ENCODE data around the gene SRPRB. TPM values are rescaled to one million over a fixed set of nuclear protein-coding genes. Genes with fewer than 3 reads are reported as not detected.

Gene SRPRB
- polyA plus RNA-seq, 1 of the 3 experiments (the other 2 are of a cell fraction), result 54.3 TPM

DNA sequence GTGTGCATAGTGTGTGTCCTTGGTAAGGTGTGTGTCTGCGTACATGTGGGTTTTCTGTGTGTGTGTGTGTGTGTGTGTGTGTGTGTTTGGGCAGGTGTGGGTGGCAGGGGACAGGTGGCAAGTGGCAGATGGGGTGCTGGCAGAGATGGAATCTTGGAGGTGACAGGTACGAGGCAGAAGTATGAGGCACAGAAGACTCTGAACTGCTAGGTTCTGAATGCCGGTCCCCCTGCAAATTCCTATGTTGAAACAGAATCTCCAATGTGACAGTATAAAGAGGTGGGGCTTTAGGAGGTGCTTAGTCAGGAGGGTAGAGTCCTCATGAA lies 29.8 kb downstream of the SRPRB start:
- no peaks in the 10 kb centered on the region for H3K4me1 ChIP-seq (ENCODE audit: control insufficient read depth in 1 of 2, insufficient read depth in 2 of 2, low read depth in 1 of 2, low read length in 1 of 2)
- DNase-seq, result no peak
- TF ChIP-seq SMC3 (IDR thresholded peaks at IDR 0.05; ENCODE audit: low read depth, low read length) (no peak), NRF1 (IDR thresholded peaks at IDR 0.05; ENCODE audit: low read depth, low read length) (no peak), EZH2phosphoT487 (IDR thresholded peaks at IDR 0.05; ENCODE audit: borderline replicate concordance, low read depth) (no peak), TAF1 (IDR thresholded peaks at IDR 0.05; ENCODE audit: borderline replicate concordance, low read depth, low read length) (no peak)
- TF ChIP-seq, protein P1, sequence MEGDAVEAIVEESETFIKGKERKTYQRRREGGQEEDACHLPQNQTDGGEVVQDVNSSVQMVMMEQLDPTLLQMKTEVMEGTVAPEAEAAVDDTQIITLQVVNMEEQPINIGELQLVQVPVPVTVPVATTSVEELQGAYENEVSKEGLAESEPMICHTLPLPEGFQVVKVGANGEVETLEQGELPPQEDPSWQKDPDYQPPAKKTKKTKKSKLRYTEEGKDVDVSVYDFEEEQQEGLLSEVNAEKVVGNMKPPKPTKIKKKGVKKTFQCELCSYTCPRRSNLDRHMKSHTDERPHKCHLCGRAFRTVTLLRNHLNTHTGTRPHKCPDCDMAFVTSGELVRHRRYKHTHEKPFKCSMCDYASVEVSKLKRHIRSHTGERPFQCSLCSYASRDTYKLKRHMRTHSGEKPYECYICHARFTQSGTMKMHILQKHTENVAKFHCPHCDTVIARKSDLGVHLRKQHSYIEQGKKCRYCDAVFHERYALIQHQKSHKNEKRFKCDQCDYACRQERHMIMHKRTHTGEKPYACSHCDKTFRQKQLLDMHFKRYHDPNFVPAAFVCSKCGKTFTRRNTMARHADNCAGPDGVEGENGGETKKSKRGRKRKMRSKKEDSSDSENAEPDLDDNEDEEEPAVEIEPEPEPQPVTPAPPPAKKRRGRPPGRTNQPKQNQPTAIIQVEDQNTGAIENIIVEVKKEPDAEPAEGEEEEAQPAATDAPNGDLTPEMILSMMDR (IDR thresholded peaks at IDR 0.05), result no peak
- H3K36me3 ChIP-seq (replicated peaks in 1 of 2; ENCODE audit: control insufficient read depth in 1 of 2, insufficient read depth in 2 of 2, low read length in 1 of 2), result no peaks in the 10 kb centered on the region
- no peaks in the 10 kb centered on the region for H3K27me3 ChIP-seq (ENCODE audit: insufficient read depth)
- no peak overlapping the region for H2AFZ ChIP-seq (ENCODE audit: low read depth)
- H3K79me2 ChIP-seq (ENCODE audit: insufficient read depth), result no peaks in the 10 kb centered on the region
- WGBS (ENCODE audit: low lambda C conversion rate), result 88% methylated on average over 3 of the region's 3 CpGs
- H3K27ac ChIP-seq (ENCODE audit: low read depth in 2 of 2, low read length in 1 of 2), result no peak overlapping the region
- CTCF ChIA-PET, result no interaction called here
- H3K9me2 ChIP-seq, result no peaks in the 10 kb centered on the region
- POLR2A ChIA-PET, result no interaction called here
- no peak overlapping the region for H3K9ac ChIP-seq
- H3K9me3 ChIP-seq, result no peaks in the 10 kb centered on the region
- H4K20me1 ChIP-seq (ENCODE audit: insufficient read depth), result no peaks in the 10 kb centered on the region
- no peak overlapping the region for H3K4me2 ChIP-seq
- no peak overlapping the region for H3K4me3 ChIP-seq (ENCODE audit: low read depth in 2 of 2, low read length in 1 of 2)
- no peaks in the 10 kb centered on the region for H3F3A ChIP-seq (replicated peaks; ENCODE audit: insufficient read depth)

- CTCF ChIA-PET, result interaction anchor here (0.5 to 1.0 kb wide), 2 partner anchors 94 to 268 kb away, joined by 3 read pairs; no protein-coding TSS in a partner anchor
- TF ChIP-seq, protein P2, sequence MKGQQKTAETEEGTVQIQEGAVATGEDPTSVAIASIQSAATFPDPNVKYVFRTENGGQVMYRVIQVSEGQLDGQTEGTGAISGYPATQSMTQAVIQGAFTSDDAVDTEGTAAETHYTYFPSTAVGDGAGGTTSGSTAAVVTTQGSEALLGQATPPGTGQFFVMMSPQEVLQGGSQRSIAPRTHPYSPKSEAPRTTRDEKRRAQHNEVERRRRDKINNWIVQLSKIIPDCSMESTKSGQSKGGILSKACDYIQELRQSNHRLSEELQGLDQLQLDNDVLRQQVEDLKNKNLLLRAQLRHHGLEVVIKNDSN (IDR thresholded peaks at IDR 0.05; ENCODE audit: borderline replicate concordance, low read depth), result no peak
- TF ChIP-seq RCOR1 (IDR thresholded peaks at IDR 0.05; ENCODE audit: low read length) (no peak), CHD2 (IDR thresholded peaks at IDR 0.05; ENCODE audit: low read length, partially characterized antibody) (no peak), EP300 (IDR thresholded peaks at IDR 0.05; ENCODE audit: borderline replicate concordance in 1 of 2, low read depth in 1 of 2, low read length in 1 of 2) (no peak), SIN3A (IDR thresholded peaks at IDR 0.05; ENCODE audit: borderline replicate concordance, low read depth, low read length) (no peak), NRF1 (IDR thresholded peaks at IDR 0.05; ENCODE audit: low read depth, low read length) (no peak), RXRA (IDR thresholded peaks at IDR 0.05; ENCODE audit: borderline replicate concordance, low read depth) (no peak), GABPA (IDR thresholded peaks at IDR 0.05; ENCODE audit: low read depth) (no peak), FOXM1 (IDR thresholded peaks at IDR 0.05; ENCODE audit: low read depth) (no peak), TEAD4 (IDR thresholded peaks at IDR 0.05; ENCODE audit: borderline replicate concordance, insufficient read depth) (no peak), RFX5 (IDR thresholded peaks at IDR 0.05; ENCODE audit: low read length) (no peak), POLR2AphosphoS5 (IDR thresholded peaks at IDR 0.05; ENCODE audit: low read depth, low read length) (no peak), PBX3 (IDR thresholded peaks at IDR 0.05) (no peak), EZH2phosphoT487 (IDR thresholded peaks at IDR 0.05; ENCODE audit: borderline replicate concordance, low read depth) (no peak), USF2 (IDR thresholded peaks at IDR 0.05; ENCODE audit: borderline replicate concordance, low read depth, low read length) (no peak), RAD21 (IDR thresholded peaks at IDR 0.05; ENCODE audit: low read length) (no peak)
- TF ChIP-seq, protein P1 (IDR thresholded peaks at IDR 0.05), result no peak
These were observed 30.3 kb downstream of the SRPRB start for GRCh38 chr3:133835961-133836360.

More at GRCh38 chr3:133835961-133836360, 30.3 kb downstream of the SRPRB start:
- Histone ChIP-seq H3K27ac (ENCODE audit: low read depth in 2 of 2, low read length in 1 of 2) (no peak overlapping the region), H3K79me2 (ENCODE audit: insufficient read depth) (no peaks in the 10 kb centered on the region), H3K36me3 (replicated peaks in 1 of 2; ENCODE audit: control insufficient read depth in 1 of 2, insufficient read depth in 2 of 2, low read length in 1 of 2) (no peaks in the 10 kb centered on the region), H2AFZ (ENCODE audit: low read depth) (no peak overlapping the region), H3K9ac (no peak overlapping the region), H3K4me2 (no peak overlapping the region), H3K27me3 (ENCODE audit: insufficient read depth) (no peaks in the 10 kb centered on the region), H3K4me1 (ENCODE audit: control insufficient read depth in 1 of 2, insufficient read depth in 2 of 2, low read depth in 1 of 2, low read length in 1 of 2) (no peaks in the 10 kb centered on the region; a peak in 1 of 4 replicates), H3K4me3 (ENCODE audit: low read depth in 2 of 2, low read length in 1 of 2) (no peak overlapping the region), H3K9me3 (no peaks in the 10 kb centered on the region), H4K20me1 (ENCODE audit: insufficient read depth) (no peaks in the 10 kb centered on the region), H3K9me2 (no peaks in the 10 kb centered on the region), H3F3A (replicated peaks; ENCODE audit: insufficient read depth) (no peaks in the 10 kb centered on the region)
- WGBS (ENCODE audit: low lambda C conversion rate), result no CpG with 5 or more reads among the region's 4 CpGs
- no peak for DNase-seq
- POLR2A ChIA-PET, result no interaction called here

Data from SK-N-SH (cell line).